GM12891 (cell line): ENCODE measurements around the gene TRPC4.

Experiments
- POLR2A ChIP-seq: IDR thresholded peaks from 2 replicates; pipeline ENCODE4 v1.6.1; 2011; ENCODE audit warnings: low read depth, low read length, control low read depth
- POLR2AphosphoS5 ChIP-seq: IDR thresholded peaks from 2 replicates; pipeline ENCODE4 v1.6.1; 2011; ENCODE audit warnings: low read depth, low read length, control low read depth
- TAF1 ChIP-seq: IDR thresholded peaks from 2 replicates; pipeline ENCODE4 v1.6.1; 2011; ENCODE audit warnings: low read depth, low read length, control low read depth

GRCh38 chr13:37747071-37747612 lies 122.4 kb downstream of the TRPC4 start:
- TF ChIP-seq POLR2A (no peak), POLR2AphosphoS5 (no peak), TAF1 (no peak)
